HepG2 (cell line): ENCODE data around the gene LRSAM1.

Experiments used
- BRCA1 ChIP-seq: sonication (generic); formaldehyde crosslinking; IDR thresholded peaks from 2 replicates; pipeline ENCODE4 v1.4.0; 2020; ENCODE audit warnings: missing genetic modification reagents
- CBX2 ChIP-seq, 2 experiments: fragments of 200-600 bp in 1 of 2; sonication (generic); formaldehyde crosslinking in 1 of 2; IDR thresholded peaks; 2 replicates each; pipeline versions ENCODE4 v1.7.0 to v1.8.1; 2018 to 2022; ENCODE audit warnings: low read depth in 2 of 2, low read length in 1 of 2, mild to moderate bottlenecking in 1 of 2, missing genetic modification reagents in 1 of 2
- CTCF ChIP-seq: sonication (generic); formaldehyde crosslinking; IDR thresholded peaks from 2 replicates; pipeline ENCODE4 v1.5.0; 2020; ENCODE audit warnings: mild to moderate bottlenecking, missing genetic modification reagents, moderate library complexity
- EZH2 ChIP-seq: conservative IDR thresholded peaks from 2 replicates; pipeline ENCODE4 v1.6.1; 2012; ENCODE audit warnings: mild to moderate bottlenecking, low read depth, low read length, moderate library complexity
- FOXM1 ChIP-seq: sonication (generic); formaldehyde crosslinking; IDR thresholded peaks from 2 replicates; pipeline ENCODE4 v1.5.0; 2020; ENCODE audit warnings: missing genetic modification reagents
- NBN ChIP-seq: fragments of 450-650 bp; conservative IDR thresholded peaks from 2 replicates; pipeline ENCODE4 v1.6.1; 2017
- POLR2A ChIP-seq, 2 experiments: IDR thresholded peaks; 2 replicates each; pipeline ENCODE4 v1.6.1; 2011; ENCODE audit warnings: low read depth in 2 of 2, low read length in 2 of 2, mild to moderate bottlenecking in 1 of 2, moderate library complexity in 1 of 2; ENCODE audit not compliant: insufficient read depth in 1 of 2
- POLR2AphosphoS5 ChIP-seq: IDR thresholded peaks from 2 replicates; pipeline ENCODE4 v1.6.1; 2012; ENCODE audit warnings: low read depth, low read length
- PRDM10 ChIP-seq: sonication (generic); formaldehyde crosslinking; IDR thresholded peaks from 2 replicates; pipeline ENCODE4 v1.4.0; 2020; ENCODE audit warnings: low read depth, missing genetic modification reagents
- ZNF460 ChIP-seq: sonication (generic); formaldehyde crosslinking; IDR thresholded peaks from 2 replicates; pipeline ENCODE4 v1.5.1; 2020; ENCODE audit warnings: missing genetic modification reagents, mild to moderate bottlenecking, borderline replicate concordance
- ZNF639 ChIP-seq: conservative IDR thresholded peaks from 2 replicates; pipeline ENCODE4 v1.6.1; 2018; ENCODE audit warnings: missing genetic modification reagents

GRCh38 chr9:127546125-127546832 is 95.0 kb downstream of the LRSAM1 start:
- TF ChIP-seq NBN (no peak), FOXM1 (CRISPR knock-in tag) (no peak), CTCF (no peak), ZNF460 (no peak; the same call in 1 of the 2 replicates), CBX2 (IDR thresholded peaks at IDR 0.05; ENCODE audit: low read depth, low read length) (no peak), CBX2 (CRISPR knock-in tag; IDR thresholded peaks at IDR 0.05; ENCODE audit: low read depth) (no peak), EZH2 (no peak), POLR2AphosphoS5 (no peak), POLR2A (IDR thresholded peaks at IDR 0.05; ENCODE audit: insufficient read depth in 1 of 2, low read depth in 2 of 2, low read length in 2 of 2) (no peak), BRCA1 (CRISPR knock-in tag) (no peak), PRDM10 (CRISPR knock-in tag) (no peak; the same call in 1 of the 2 replicates), ZNF639 (CRISPR knock-in tag) (no peak)
